Mesothelial cell of epicardium (in vitro differentiated cells): ENCODE measurements around the gene MRGPRD. TPM values are rescaled to one million over a fixed set of nuclear protein-coding genes. Genes with fewer than 3 reads are reported as not detected.
A peak's percentile ranks its signal among the peaks of the same experiment; 100 is the strongest.

ENCODE experiments used
- DNase-seq, 2 experiments: peaks; one replicate each; pipeline ENCODE4 v3.0.0; 2021; ENCODE audit warnings: low spot score in 2 of 2; ENCODE audit not compliant: unreplicated experiment in 2 of 2
- H3K27ac Mint-ChIP-seq: 2 replicates; pipeline ENCODE4 v1.8.0; 2021; ENCODE audit warnings: mixed read lengths
- H3K27me3 Mint-ChIP-seq: 2 replicates; pipeline ENCODE4 v1.8.0; 2021; ENCODE audit warnings: low read depth, mixed read lengths
- H3K36me3 Mint-ChIP-seq: 2 replicates; pipeline ENCODE4 v1.8.0; 2021; ENCODE audit warnings: mixed read lengths
- H3K4me1 Mint-ChIP-seq: 2 replicates; pipeline ENCODE4 v1.8.0; 2021; ENCODE audit warnings: mixed read lengths
- H3K4me3 Mint-ChIP-seq: 2 replicates; pipeline ENCODE4 v1.8.0; 2021; ENCODE audit warnings: mild to moderate bottlenecking, moderate library complexity, mixed read lengths
- H3K9me3 Mint-ChIP-seq: 2 replicates; pipeline ENCODE4 v1.8.0; 2021; ENCODE audit warnings: mixed read lengths
- total RNA-seq: library from RNA; stranded (reverse); gene quantifications from 3 replicates; pipeline ENCODE4 v1.2.1, GENCODE V29; 2021
- TF ChIP-seq, protein P1 (sequence below): fragments of 200-600 bp; sonication (generic); IDR thresholded peaks from one replicate; pipeline ENCODE4 v1.5.0; 2021; ENCODE audit warnings: antibody characterized with exemption; ENCODE audit not compliant: unreplicated experiment

The MRGPRD gene
- total RNA-seq, 1 donor from 2014 or later, result not detected

DNA sequence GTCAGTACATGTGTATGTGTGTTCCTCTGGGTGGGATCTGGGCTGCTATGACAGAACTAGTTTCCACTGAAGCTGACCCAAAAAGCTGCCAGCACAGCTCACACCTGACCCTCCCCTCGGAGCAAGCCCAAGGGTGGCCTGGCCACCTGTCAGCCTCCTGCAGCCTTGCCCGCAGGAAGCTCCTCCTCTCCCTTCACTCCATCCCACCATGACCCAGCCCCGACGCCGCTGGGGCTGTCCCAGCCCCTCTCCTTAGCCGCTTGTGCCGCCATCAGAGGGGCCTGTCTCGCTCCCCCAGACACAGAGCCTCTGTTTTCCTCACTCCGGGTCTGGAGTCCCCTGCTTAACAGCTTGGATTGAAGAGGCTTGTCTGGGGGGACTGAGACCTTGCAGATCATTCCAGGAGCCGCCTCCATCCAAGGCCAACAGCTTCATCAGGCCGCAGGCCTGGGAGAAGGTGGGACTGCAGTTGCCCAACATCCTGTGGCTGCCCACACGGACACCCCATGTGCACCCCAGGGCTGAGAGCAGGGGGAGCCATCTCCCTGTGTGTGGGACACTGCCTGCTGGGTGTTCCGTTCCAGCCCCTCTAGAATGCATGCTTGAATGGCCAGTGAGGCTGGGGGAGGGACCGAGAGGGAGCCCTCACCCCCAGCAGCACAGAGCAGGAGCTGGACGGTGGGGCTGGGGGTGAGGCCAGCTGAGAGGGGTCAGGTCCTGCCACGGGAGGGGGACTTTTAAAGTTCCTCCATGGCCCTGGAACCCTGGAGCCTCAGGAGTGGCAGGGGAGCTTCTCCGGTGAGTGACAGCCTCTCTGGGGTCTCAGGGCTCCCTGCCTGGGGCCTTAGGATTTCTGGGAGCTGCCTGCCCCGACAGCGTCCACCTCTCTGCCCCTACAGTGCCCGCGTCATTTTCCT lies 31.6 kb upstream of the MRGPRD start:
- H3K27me3 Mint-ChIP-seq, result peaks cover 8% of the 10 kb centered on the region
- no peak overlapping the region for H3K27ac Mint-ChIP-seq
- DNase-seq, result no peak
- peak overlapping the region; percentile 43 for H3K4me3 Mint-ChIP-seq
- TF ChIP-seq, protein P1, sequence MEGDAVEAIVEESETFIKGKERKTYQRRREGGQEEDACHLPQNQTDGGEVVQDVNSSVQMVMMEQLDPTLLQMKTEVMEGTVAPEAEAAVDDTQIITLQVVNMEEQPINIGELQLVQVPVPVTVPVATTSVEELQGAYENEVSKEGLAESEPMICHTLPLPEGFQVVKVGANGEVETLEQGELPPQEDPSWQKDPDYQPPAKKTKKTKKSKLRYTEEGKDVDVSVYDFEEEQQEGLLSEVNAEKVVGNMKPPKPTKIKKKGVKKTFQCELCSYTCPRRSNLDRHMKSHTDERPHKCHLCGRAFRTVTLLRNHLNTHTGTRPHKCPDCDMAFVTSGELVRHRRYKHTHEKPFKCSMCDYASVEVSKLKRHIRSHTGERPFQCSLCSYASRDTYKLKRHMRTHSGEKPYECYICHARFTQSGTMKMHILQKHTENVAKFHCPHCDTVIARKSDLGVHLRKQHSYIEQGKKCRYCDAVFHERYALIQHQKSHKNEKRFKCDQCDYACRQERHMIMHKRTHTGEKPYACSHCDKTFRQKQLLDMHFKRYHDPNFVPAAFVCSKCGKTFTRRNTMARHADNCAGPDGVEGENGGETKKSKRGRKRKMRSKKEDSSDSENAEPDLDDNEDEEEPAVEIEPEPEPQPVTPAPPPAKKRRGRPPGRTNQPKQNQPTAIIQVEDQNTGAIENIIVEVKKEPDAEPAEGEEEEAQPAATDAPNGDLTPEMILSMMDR, result no peak
- no peaks in the 10 kb centered on the region for H3K36me3 Mint-ChIP-seq
- H3K4me1 Mint-ChIP-seq, result peaks cover 55% of the 10 kb centered on the region
- H3K9me3 Mint-ChIP-seq, result no peaks in the 10 kb centered on the region

DNA sequence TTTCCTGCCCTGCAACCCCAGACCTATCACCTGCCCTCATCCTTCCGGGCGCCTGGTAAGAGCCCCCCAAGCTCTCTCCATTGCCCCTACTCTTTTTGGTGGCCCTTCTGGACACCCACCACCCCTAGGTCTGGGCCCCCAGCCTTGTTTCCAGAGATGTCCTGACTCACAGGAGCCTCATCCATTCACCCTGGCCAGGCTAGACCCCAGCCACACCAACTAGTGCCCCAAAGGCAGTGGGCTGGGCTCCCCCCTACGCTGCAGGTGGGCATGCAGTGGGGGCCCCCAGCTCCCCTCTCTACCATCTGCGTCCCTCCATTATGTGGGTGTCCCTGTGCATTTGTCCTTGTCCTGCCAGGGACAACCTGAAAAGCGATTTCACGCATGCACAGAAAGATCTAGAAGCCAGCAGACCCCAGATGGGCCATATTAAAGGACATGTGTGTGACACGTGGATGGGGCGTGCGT lies 30.9 kb upstream of the MRGPRD start:
- DNase-seq, result no peak
- Mint-ChIP-seq H3K27me3 (peaks cover 8% of the 10 kb centered on the region), H3K27ac (peak overlapping the region; percentile 30), H3K36me3 (no peaks in the 10 kb centered on the region), H3K9me3 (no peaks in the 10 kb centered on the region), H3K4me1 (peaks cover 56% of the 10 kb centered on the region), H3K4me3 (peak overlapping the region; percentile 43)
- TF ChIP-seq, protein P1, result no peak

DNA sequence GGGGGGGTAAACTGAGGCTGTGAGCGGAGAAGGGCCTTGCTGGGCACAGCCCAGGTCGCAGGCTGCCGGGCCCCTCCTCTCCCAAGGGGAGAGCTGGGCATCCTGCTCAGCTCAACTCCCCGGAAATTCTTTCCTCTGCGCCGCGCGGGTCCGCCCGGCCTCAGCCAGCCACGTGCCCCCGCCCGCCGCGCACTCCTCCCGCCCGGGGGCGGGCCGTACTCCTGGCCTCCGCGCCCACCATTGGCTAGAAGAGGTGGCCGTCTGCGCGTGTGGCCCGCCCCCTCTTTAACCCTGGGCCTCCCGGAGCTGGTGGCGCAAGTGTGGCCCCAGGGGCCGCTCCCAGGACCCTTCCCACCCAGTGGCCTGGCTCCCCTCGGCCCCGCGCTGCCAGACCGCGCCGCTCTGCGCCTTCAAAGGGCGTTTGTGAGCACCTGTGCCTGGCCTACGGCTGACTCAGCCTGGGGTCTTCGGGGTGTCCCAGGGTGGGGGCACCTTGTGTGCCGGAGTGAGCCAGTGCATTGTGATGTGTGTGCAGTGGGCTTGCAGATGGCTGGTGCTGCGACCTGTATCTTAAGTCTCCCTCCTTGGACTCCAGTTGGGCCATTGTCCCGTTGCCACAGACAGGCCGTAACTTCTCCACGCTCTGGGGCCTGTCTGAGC lies 30.3 kb upstream of the MRGPRD start:
- H3K9me3 Mint-ChIP-seq, result no peaks in the 10 kb centered on the region
- peak; percentile 69 to 87 for DNase-seq
- H3K36me3 Mint-ChIP-seq, result no peaks in the 10 kb centered on the region
- peak overlapping the region; percentile 43 for H3K4me3 Mint-ChIP-seq
- peak overlapping the region; percentile 30 for H3K27ac Mint-ChIP-seq
- peaks cover 8% of the 10 kb centered on the region for H3K27me3 Mint-ChIP-seq
- TF ChIP-seq, protein P1, result no peak
- peaks cover 56% of the 10 kb centered on the region for H3K4me1 Mint-ChIP-seq

DNA sequence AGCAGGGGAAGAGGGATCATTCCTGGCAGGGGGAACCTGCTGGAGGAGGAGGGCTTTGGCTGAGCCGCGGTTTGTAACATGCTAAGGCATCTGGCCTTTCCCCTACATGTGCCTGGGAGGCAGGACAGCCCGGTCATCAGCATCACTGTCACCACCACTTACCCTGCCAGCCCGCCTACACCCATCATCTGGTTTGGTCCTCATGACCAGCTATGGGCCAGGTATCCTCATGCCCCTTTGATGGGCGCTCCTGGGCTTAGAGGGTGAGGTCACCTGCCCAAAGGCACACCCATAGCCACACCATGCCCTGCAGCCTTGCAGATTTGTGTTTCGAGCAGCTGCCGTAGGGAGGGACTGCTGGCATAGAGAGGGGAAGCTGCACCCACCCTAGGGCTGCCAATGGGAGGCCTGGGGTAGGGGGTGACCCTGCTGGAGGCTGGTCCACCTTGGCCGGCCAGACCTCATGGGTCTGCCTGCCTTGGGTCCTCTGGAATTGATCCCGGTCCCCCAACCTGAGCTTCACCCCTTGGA lies 29.6 kb upstream of the MRGPRD start:
- DNase-seq, result no peak
- peaks cover 8% of the 10 kb centered on the region for H3K27me3 Mint-ChIP-seq
- no peak overlapping the region for H3K4me3 Mint-ChIP-seq
- no peaks in the 10 kb centered on the region for H3K9me3 Mint-ChIP-seq
- TF ChIP-seq, protein P1, result no peak
- H3K27ac Mint-ChIP-seq, result no peak overlapping the region
- H3K36me3 Mint-ChIP-seq, result no peaks in the 10 kb centered on the region
- H3K4me1 Mint-ChIP-seq, result peaks cover 56% of the 10 kb centered on the region

DNA sequence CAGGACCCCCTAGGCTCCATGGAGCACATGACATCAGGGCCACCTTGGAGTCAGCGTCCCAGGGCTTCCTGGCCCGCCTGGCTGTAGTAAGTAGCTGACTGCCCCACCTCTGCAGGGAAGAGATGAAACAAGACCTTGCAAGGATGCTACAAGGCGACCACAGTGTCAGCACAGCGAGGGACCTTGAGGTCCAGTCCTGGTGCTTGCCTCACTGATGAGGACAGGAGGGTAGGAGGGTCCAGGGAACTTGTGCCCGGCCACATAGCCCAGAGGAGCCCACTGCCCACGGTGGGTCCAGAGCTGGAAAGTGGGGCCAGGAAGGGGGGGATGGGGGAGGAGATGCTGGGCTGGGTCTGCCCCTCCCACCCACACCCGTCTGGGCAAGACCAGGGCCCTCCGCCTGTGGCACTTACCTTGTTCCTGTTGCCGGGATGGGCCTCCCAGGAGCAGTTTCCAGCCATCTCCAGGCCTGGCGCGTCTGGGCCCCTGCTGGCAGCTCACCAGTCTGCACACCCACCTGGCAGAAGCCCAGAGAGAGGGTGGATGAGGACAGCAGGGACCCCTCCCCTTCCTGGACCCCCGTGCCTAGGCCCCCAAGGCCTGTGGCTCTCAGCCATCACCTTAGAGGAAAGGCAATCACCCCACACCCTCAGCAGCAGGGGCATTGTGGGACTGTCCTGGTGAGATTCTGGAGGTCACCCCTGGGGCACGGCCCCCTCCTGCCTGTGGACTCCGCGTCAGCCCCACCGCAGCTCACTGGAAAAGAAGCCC lies 28.8 kb upstream of the MRGPRD start:
- Mint-ChIP-seq H3K9me3 (no peaks in the 10 kb centered on the region), H3K36me3 (no peaks in the 10 kb centered on the region), H3K27ac (no peak overlapping the region), H3K4me1 (peaks cover 53% of the 10 kb centered on the region), H3K4me3 (no peak overlapping the region), H3K27me3 (peaks cover 8% of the 10 kb centered on the region)
- DNase-seq, result no peak
- TF ChIP-seq, protein P1, result no peak
